H1 (cell line): ENCODE measurements around the gene RPP14. TPM values are rescaled to one million over a fixed set of nuclear protein-coding genes. Genes with fewer than 3 reads are reported as not detected.

Experiments
- POLR2A ChIP-seq, 2 experiments: IDR thresholded peaks; 1 replicate in 1 of 2; 2 replicates in 1 of 2; pipeline ENCODE4 v1.6.1; 2011; ENCODE audit warnings: low read depth in 2 of 2, low read length in 2 of 2, mild to moderate bottlenecking in 2 of 2; ENCODE audit errors: control extremely low read depth in 1 of 2
- POLR2AphosphoS5 ChIP-seq: IDR thresholded peaks from 2 replicates; pipeline ENCODE4 v1.6.1; 2011; ENCODE audit warnings: low read depth, low read length
- polyA plus RNA-seq, 7 experiments: library from polyadenylated mRNA; depleted of rRNA in 3 of 7; stranded (reverse) in 5 of 7; unstranded in 2 of 7; fragments of >200 nt in 5 of 7; fragments of 200-250 nt in 2 of 7; gene quantifications; 1 replicate in 5 of 7; 2 replicates in 1 of 7; 4 replicates in 1 of 7; pipeline versions ENCODE4 v1.2.1 to v1.2.3, GENCODE V29; 2011 to 2013; ENCODE audit warnings: missing spikeins in 2 of 7, mixed read lengths in 2 of 7
- total RNA-seq: library from RNA; stranded (reverse); fragmentation: NEBNext Ultra II Directional; extraction: Animal tissue kit (Norgen Biotek cat#: 25700); gene quantifications from 2 replicates; pipeline ENCODE4 v1.2.1, GENCODE V29; 2021

Gene RPP14
- total and polyA plus RNA-seq, 2 of the 8 experiments (the other 6 are each of a cell fraction or from before 2014, with no cell fraction given): 11.7 to 23.4 TPM

DNA sequence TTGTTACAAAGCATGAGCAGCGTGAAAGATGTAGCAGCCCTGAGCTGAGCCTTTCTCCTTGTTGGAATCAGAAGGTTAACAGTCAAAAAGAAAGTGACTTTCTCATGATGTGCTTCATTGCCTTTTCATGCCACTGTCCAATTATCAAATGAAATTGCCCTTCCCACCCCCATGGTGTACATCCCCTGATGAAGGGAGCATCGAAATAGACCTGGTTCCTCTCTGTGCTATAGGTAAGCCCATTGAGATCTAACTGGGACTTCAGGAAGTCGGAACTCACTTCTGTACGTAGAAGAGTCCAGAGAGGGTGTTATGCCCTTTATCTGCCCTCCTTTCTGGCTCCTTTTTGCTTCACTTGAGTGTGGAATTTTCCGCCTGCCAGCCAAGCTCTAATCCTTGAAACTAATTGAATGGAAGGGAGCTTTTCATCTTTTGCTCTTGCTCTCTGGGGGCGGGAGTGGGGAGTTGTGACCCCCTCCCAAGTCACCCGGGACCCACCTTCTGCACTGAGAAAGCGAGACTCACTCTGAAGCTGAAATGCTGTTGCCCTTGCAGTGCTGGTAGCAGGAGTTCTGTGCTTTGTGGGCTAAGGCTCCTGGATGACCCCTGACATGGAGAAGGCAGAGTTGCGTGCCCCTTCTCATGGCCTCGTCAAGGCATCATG lies 47.5 kb upstream of the RPP14 start (continued):
- TF ChIP-seq POLR2AphosphoS5: no peak
- TF ChIP-seq POLR2A (IDR thresholded peaks at IDR 0.05; ENCODE audit: control extremely low read depth in 1 of 2, low read depth in 2 of 2, low read length in 2 of 2): no peak
